ENCODE measurements around the gene SENP8.
"Not testable (repeated sequence)": the region's sequence is repeated elsewhere in the genome, so short reads cannot be mapped to it uniquely, and the experiment has no call there.

The SENP8 gene

GRCh38 chr15:72155003-72155621 lies 36.9 kb downstream of the SENP8 start:
- no peak for DNase-seq (ENCODE audit: low read depth in 1 of 2, low spot score in 1 of 2)

GRCh38 chr15:72155635-72156616 lies 37.7 kb downstream of the SENP8 start:
- DNase-seq (ENCODE audit: low read depth in 1 of 2, low spot score in 1 of 2): peak; percentile 72 to 77

GRCh38 chr15:72156928-72157327 lies 38.7 kb downstream of the SENP8 start:
- DNase-seq (ENCODE audit: low read depth in 1 of 2, low spot score in 1 of 2): no peak

GRCh38 chr15:72160696-72161245 lies 42.6 kb downstream of the SENP8 start:
- no peak for DNase-seq (ENCODE audit: low read depth in 1 of 2, low spot score in 1 of 2)

GRCh38 chr15:72161361-72162132 lies 43.3 kb downstream of the SENP8 start:
- DNase-seq (ENCODE audit: low read depth in 1 of 2, low spot score in 1 of 2): no peak

GRCh38 chr15:72162569-72162968 lies 44.4 kb downstream of the SENP8 start:
- no peak for DNase-seq (ENCODE audit: low read depth in 1 of 2, low spot score in 1 of 2)

- DNase-seq (ENCODE audit: low read depth in 1 of 2, low spot score in 1 of 2): no peak
These were observed 45.5 kb downstream of the SENP8 start for GRCh38 chr15:72163719-72164118.

- no peak for DNase-seq (ENCODE audit: low read depth in 1 of 2, low spot score in 1 of 2)
These were observed 48.7 kb downstream of the SENP8 start for GRCh38 chr15:72166716-72167417.

GRCh38 chr15:72167445-72167844 lies 49.2 kb downstream of the SENP8 start:
- DNase-seq (ENCODE audit: low read depth in 1 of 2, low spot score in 1 of 2): no peak

GRCh38 chr15:72168131-72168807 lies 50.1 kb downstream of the SENP8 start:
- DNase-seq (ENCODE audit: low read depth in 1 of 2, low spot score in 1 of 2): no peak

- no peak for DNase-seq (ENCODE audit: low read depth in 1 of 2, low spot score in 1 of 2)
These were observed 50.6 kb downstream of the SENP8 start for GRCh38 chr15:72168808-72169190.

- no peak for DNase-seq (ENCODE audit: low read depth in 1 of 2, low spot score in 1 of 2)
These were observed 51.2 kb downstream of the SENP8 start for GRCh38 chr15:72169236-72169920.

- DNase-seq (ENCODE audit: low read depth in 1 of 2, low spot score in 1 of 2): no peak
These were observed 51.9 kb downstream of the SENP8 start for GRCh38 chr15:72169921-72170611.

GRCh38 chr15:72170691-72171090 lies 52.5 kb downstream of the SENP8 start:
- DNase-seq (ENCODE audit: low read depth in 1 of 2, low spot score in 1 of 2): no peak

GRCh38 chr15:72171978-72172377 lies 53.8 kb downstream of the SENP8 start:
- DNase-seq (ENCODE audit: low read depth in 1 of 2, low spot score in 1 of 2): not testable (repeated sequence)

GRCh38 chr15:72172796-72173195 lies 54.6 kb downstream of the SENP8 start:
- DNase-seq (ENCODE audit: low read depth in 1 of 2, low spot score in 1 of 2): no peak

GRCh38 chr15:72173401-72173800 lies 55.2 kb downstream of the SENP8 start:
- no peak for DNase-seq (ENCODE audit: low read depth in 1 of 2, low spot score in 1 of 2)

GRCh38 chr15:72173864-72174550 lies 55.8 kb downstream of the SENP8 start:
- no peak for DNase-seq (ENCODE audit: low read depth in 1 of 2, low spot score in 1 of 2)
